CD14-positive monocyte (primary cell): ENCODE results near the gene PLIN3. TPM values are rescaled to one million over a fixed set of nuclear protein-coding genes. Genes with fewer than 3 reads are reported as not detected.

Source experiments
- DNase-seq, 3 donors: peaks; one replicate each; pipeline ENCODE4 v3.0.0-alpha.2; 2011 to 2022
- H2AFZ ChIP-seq: 2 replicates; pipeline ENCODE4 v1.6.0; 2012; ENCODE audit warnings: mild to moderate bottlenecking, low read depth, low read length, inconsistent platforms; ENCODE audit not compliant: insufficient read depth, poor library complexity, severe bottlenecking
- H3K27ac ChIP-seq, 2 donors: 1 replicate in 1 of 2; 2 replicates in 1 of 2; pipeline ENCODE4 v1.5.1; 2012 to 2013; ENCODE audit warnings: low read length in 2 of 2, control low read depth in 1 of 2, inconsistent platforms in 1 of 2, low read depth in 1 of 2, mild to moderate bottlenecking in 1 of 2
- H3K27me3 ChIP-seq, 2 donors: one replicate each; pipeline versions ENCODE4 v1.6.0 to v1.6.1; 2011 to 2013; ENCODE audit warnings: low read length in 2 of 2; ENCODE audit not compliant: control insufficient read depth in 2 of 2, insufficient read depth in 2 of 2
- H3K36me3 ChIP-seq, 2 donors: replicated peaks in 1 of 2; 1 replicate in 1 of 2; 2 replicates in 1 of 2; pipeline versions ENCODE4 v1.5.1 to v1.6.1; 2012 to 2013; ENCODE audit warnings: low read length in 2 of 2, control low read depth in 1 of 2, inconsistent platforms in 1 of 2, mild to moderate bottlenecking in 1 of 2; ENCODE audit not compliant: insufficient read depth in 2 of 2, control insufficient read depth in 1 of 2
- H3K4me1 ChIP-seq, 2 donors: 1 replicate in 1 of 2; 2 replicates in 1 of 2; pipeline versions ENCODE4 v1.5.1 to v1.6.1; 2012 to 2013; ENCODE audit warnings: low read length in 2 of 2, control low read depth in 1 of 2, inconsistent platforms in 1 of 2, mild to moderate bottlenecking in 1 of 2, moderate library complexity in 1 of 2; ENCODE audit not compliant: insufficient read depth in 2 of 2, control insufficient read depth in 1 of 2
- H3K4me2 ChIP-seq: replicated peaks from 2 replicates; pipeline ENCODE3; 2012; ENCODE audit warnings: low read length, moderate library complexity, mild to moderate bottlenecking; ENCODE audit not compliant: poor library complexity, severe bottlenecking; ENCODE audit errors: extremely low read depth
- H3K4me3 ChIP-seq, 3 experiments: fragments of 200-600 bp in 1 of 3; sonication (generic) in 1 of 3; replicated peaks in 1 of 3; 1 replicate in 2 of 3; 2 replicates in 1 of 3; pipeline ENCODE4 v1.5.1; 2011 to 2013; ENCODE audit warnings: low read length in 3 of 3, mild to moderate bottlenecking in 3 of 3, control low read depth in 2 of 3, low read depth in 2 of 3, inconsistent platforms in 1 of 3, moderate library complexity in 1 of 3
- H3K79me2 ChIP-seq: 2 replicates; pipeline ENCODE4 v1.6.0; 2012; ENCODE audit warnings: mild to moderate bottlenecking, control low read depth, inconsistent platforms, low read length, moderate library complexity; ENCODE audit not compliant: insufficient read depth
- H3K9ac ChIP-seq: 2 replicates; pipeline ENCODE4 v1.6.0; 2017; ENCODE audit warnings: low read length, mild to moderate bottlenecking; ENCODE audit not compliant: insufficient read depth, poor library complexity, severe bottlenecking
- H3K9me3 ChIP-seq, 2 donors: replicated peaks in 1 of 2; 1 replicate in 1 of 2; 2 replicates in 1 of 2; pipeline versions ENCODE4 v1.5.1 to v1.6.1; 2012 to 2013; ENCODE audit warnings: low read length in 2 of 2, control low read depth in 1 of 2; ENCODE audit not compliant: control insufficient read depth in 1 of 2, insufficient read depth in 1 of 2
- H4K20me1 ChIP-seq: 2 replicates; pipeline ENCODE4 v1.6.0; 2012; ENCODE audit warnings: mild to moderate bottlenecking, low read length, control low read depth, moderate library complexity; ENCODE audit not compliant: insufficient read depth
- H3K27ac Mint-ChIP-seq, 7 donors: one replicate each; pipeline ENCODE4 v1.8.0; 2020; ENCODE audit warnings: mild to moderate bottlenecking in 7 of 7, mixed read lengths in 7 of 7, moderate library complexity in 6 of 7, inconsistent platforms in 2 of 7
- H3K27me3 Mint-ChIP-seq, 3 donors: one replicate each; pipeline ENCODE4 v1.8.0; 2021 to 2022; ENCODE audit warnings: low read depth in 3 of 3, mild to moderate bottlenecking in 3 of 3, mixed read lengths in 3 of 3, moderate library complexity in 3 of 3, inconsistent platforms in 1 of 3
- H3K36me3 Mint-ChIP-seq, 2 donors: one replicate each; pipeline ENCODE4 v1.8.0; 2020; ENCODE audit warnings: mixed read lengths in 2 of 2, inconsistent platforms in 1 of 2, mild to moderate bottlenecking in 1 of 2
- H3K4me1 Mint-ChIP-seq: one replicate; pipeline ENCODE4 v1.8.0; 2020; ENCODE audit warnings: mild to moderate bottlenecking, mixed read lengths
- H3K4me3 Mint-ChIP-seq, 2 donors: one replicate each; pipeline ENCODE4 v1.8.0; 2020; ENCODE audit warnings: mild to moderate bottlenecking in 2 of 2, mixed read lengths in 2 of 2, moderate library complexity in 1 of 2
- H3K9me3 Mint-ChIP-seq, 7 donors: one replicate each; pipeline ENCODE4 v1.8.0; 2020 to 2022; ENCODE audit warnings: mixed read lengths in 7 of 7, mild to moderate bottlenecking in 6 of 7, moderate library complexity in 6 of 7, inconsistent platforms in 2 of 7
- WGBS: methylation state at CpG from one replicate; pipeline ENCODE4 v1.1.5; 2013; ENCODE audit warnings: missing lambda C conversion rate; ENCODE audit not compliant: insufficient coverage; 5-methylcytosine and 5-hydroxymethylcytosine counted together
- intact Hi-C, 2 donors: fragments of 100-400 bp; cut with micrococcal nuclease; formaldehyde crosslinking; loops; one replicate each; pipeline versions ENCODE4 v1.15.0 to v1.15.1; 2023
- polyA plus RNA-seq, 3 donors: library from polyadenylated mRNA; depleted of rRNA in 1 of 3; unstranded in 2 of 3; stranded (reverse) in 1 of 3; fragments of 300-500 nt in 2 of 3; fragments of >200 nt in 1 of 3; fragmentation: Illumina TruSeq in 2 of 3; gene quantifications; 1 replicate in 2 of 3; 2 replicates in 1 of 3; pipeline ENCODE4 v1.2.3, GENCODE V29; 2012 to 2021
- TF ChIP-seq, protein P1 (sequence below): fragments of 200-600 bp; IDR thresholded peaks from one replicate; pipeline ENCODE4 v1.8.0; 2022; ENCODE audit warnings: antibody characterized with exemption, mild to moderate bottlenecking

PLIN3 gene
- polyA plus RNA-seq, 3 donors = 78.8 to 151 (median 138) TPM

DNA sequence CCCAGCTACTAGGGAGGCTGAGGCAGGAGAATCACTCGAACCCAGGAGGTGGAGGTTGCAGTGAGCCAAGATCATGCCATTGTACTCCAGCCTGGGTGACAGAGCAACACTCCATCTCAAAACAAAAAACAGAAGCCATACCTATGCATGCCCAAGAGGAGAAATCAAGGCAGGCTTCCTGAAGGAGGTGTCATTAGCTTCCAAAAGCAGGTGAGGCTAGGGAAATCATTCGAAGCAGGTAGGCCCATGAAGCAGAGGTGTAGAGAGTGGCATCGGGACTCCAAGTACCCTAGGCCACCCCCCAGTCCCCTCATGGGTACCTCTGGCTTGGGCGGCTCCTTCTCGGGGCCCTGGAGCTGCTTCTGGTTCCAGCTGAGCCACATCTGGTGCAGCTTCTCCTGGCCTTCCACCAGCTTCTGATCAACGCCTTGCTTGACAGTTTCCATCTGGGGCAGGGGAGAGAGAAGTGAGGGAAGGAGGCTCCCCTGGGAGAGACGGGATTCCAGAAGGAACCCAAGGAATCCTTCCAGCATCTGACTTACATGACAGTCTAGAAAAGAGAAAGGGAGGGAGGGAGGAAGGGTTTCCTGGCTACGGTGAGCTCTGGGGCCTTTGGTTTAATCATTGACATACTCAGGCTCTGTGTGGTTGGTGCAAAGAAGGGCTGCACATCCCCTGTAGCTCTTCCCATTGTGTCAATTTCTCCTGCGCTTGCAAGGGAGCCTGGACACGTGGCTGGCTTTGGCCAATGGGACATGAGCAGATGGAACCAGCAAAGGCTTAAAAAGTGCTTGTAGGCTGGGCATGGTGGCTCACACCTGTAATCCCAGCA is 22.9 kb downstream of the PLIN3 start:
- intact Hi-C loops = no loop called here
- Mint-ChIP-seq H3K36me3 (peaks cover 59 to 95% of the 10 kb centered on the region in 2 donors), H3K27ac (peak overlapping the region in 6 of 7 donors; percentile 40 to 85 (median 70)), H3K27me3 (no peaks in the 10 kb centered on the region), H3K4me1 (peaks cover 21% of the 10 kb centered on the region), H3K9me3 (peaks cover 0 to 2% (median 0%) of the 10 kb centered on the region in 7 donors), H3K4me3 (no peak overlapping the region)
- H2AFZ ChIP-seq = no peak overlapping the region
- no peak overlapping the region for H3K4me2 ChIP-seq
- H3K79me2 ChIP-seq = no peaks in the 10 kb centered on the region
- 97% methylated on average over 5 of the region's 10 CpGs for WGBS
- no peaks in the 10 kb centered on the region for H3K27me3 ChIP-seq
- H3K9ac ChIP-seq = no peak overlapping the region
- peaks cover 21 to 22% of the 10 kb centered on the region in 2 donors for H3K4me1 ChIP-seq
- H3K4me3 ChIP-seq = no peak overlapping the region
- TF ChIP-seq, protein P1, sequence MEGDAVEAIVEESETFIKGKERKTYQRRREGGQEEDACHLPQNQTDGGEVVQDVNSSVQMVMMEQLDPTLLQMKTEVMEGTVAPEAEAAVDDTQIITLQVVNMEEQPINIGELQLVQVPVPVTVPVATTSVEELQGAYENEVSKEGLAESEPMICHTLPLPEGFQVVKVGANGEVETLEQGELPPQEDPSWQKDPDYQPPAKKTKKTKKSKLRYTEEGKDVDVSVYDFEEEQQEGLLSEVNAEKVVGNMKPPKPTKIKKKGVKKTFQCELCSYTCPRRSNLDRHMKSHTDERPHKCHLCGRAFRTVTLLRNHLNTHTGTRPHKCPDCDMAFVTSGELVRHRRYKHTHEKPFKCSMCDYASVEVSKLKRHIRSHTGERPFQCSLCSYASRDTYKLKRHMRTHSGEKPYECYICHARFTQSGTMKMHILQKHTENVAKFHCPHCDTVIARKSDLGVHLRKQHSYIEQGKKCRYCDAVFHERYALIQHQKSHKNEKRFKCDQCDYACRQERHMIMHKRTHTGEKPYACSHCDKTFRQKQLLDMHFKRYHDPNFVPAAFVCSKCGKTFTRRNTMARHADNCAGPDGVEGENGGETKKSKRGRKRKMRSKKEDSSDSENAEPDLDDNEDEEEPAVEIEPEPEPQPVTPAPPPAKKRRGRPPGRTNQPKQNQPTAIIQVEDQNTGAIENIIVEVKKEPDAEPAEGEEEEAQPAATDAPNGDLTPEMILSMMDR = no peak
- DNase-seq = no peak
- H4K20me1 ChIP-seq = peaks cover 5% of the 10 kb centered on the region
- peak overlapping the region in 1 of 2 donors; percentile 18 for H3K27ac ChIP-seq
- H3K36me3 ChIP-seq = peaks cover 58 to 76% of the 10 kb centered on the region in 2 donors
- no peaks in the 10 kb centered on the region for H3K9me3 ChIP-seq

DNA sequence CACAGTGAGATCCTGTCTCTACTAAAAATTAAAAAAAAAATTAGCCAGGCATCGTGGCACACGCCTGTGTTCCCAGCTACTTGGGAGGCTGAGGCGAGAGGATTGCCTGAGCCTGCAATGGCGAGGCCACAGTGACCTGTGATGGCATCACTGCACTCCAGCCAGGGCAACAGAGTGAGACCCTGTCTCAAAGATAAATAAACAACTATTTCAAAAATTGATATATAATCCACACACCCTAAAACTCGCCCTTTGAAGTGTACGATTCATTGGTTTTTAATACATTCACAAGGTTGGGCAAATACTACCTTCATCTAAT is 23.9 kb downstream of the PLIN3 start:
- H3K4me2 ChIP-seq = no peak overlapping the region
- H2AFZ ChIP-seq = no peak overlapping the region
- no peaks in the 10 kb centered on the region for H3K27me3 ChIP-seq
- TF ChIP-seq, protein P1 = no peak
- H3K79me2 ChIP-seq = no peaks in the 10 kb centered on the region
- H3K36me3 ChIP-seq = peaks cover 58 to 78% of the 10 kb centered on the region in 2 donors
- 87% methylated on average over 2 of the region's 6 CpGs for WGBS
- H3K9ac ChIP-seq = no peak overlapping the region
- peaks cover 24% of the 10 kb centered on the region for H3K4me1 Mint-ChIP-seq
- peaks cover 21 to 22% of the 10 kb centered on the region in 2 donors for H3K4me1 ChIP-seq
- H3K27ac Mint-ChIP-seq = peak overlapping the region in 2 of 7 donors; percentile 65 to 73
- no peak overlapping the region for H3K27ac ChIP-seq
- intact Hi-C loops = no loop called here
- peaks cover 5% of the 10 kb centered on the region for H4K20me1 ChIP-seq
- no peak overlapping the region for H3K4me3 Mint-ChIP-seq
- peaks cover 64 to 98% of the 10 kb centered on the region in 2 donors for H3K36me3 Mint-ChIP-seq
- H3K9me3 ChIP-seq = no peaks in the 10 kb centered on the region
- DNase-seq = no peak
- H3K9me3 Mint-ChIP-seq = peaks cover 0 to 2% (median 0%) of the 10 kb centered on the region in 7 donors
- H3K4me3 ChIP-seq = no peak overlapping the region
- H3K27me3 Mint-ChIP-seq = no peaks in the 10 kb centered on the region
